Natural killer cell treated with Interleukin-12 subunit alpha and Interleukin-12 subunit beta and Interleukin-15 and Interleukin-18, amount 100 ng/mL, for 72 hours (primary cell): Measurements from ENCODE around the gene AZGP1. TPM values are rescaled to one million over a fixed set of nuclear protein-coding genes. Genes with fewer than 3 reads are reported as not detected.

Experiments used
- ATAC-seq, 2 donors: fragments of 150-1000 bp; cut with Tn5 transposase in 1 of 2; sonication (Bioruptor Pico), chemical (Tn5 transposase) in 1 of 2; 2 replicates each; pipeline ENCODE4 v1.10.0; 2021
- DNase-seq: peaks from one replicate; pipeline ENCODE4 v3.0.0; 2022; ENCODE audit warnings: low spot score
- H3K27ac Mint-ChIP-seq, 2 donors: 1 replicate in 1 of 2; 2 replicates in 1 of 2; pipeline ENCODE4 v1.8.0; 2022; ENCODE audit warnings: mixed read lengths in 2 of 2, mild to moderate bottlenecking in 1 of 2, moderate library complexity in 1 of 2
- H3K27me3 Mint-ChIP-seq, 2 donors: 1 replicate in 1 of 2; 2 replicates in 1 of 2; pipeline ENCODE4 v1.8.0; 2022; ENCODE audit warnings: mixed read lengths in 2 of 2
- H3K36me3 Mint-ChIP-seq: one replicate; pipeline ENCODE4 v1.8.0; 2022; ENCODE audit warnings: mixed read lengths
- H3K4me1 Mint-ChIP-seq, 2 donors: 1 replicate in 1 of 2; 2 replicates in 1 of 2; pipeline ENCODE4 v1.8.0; 2022; ENCODE audit warnings: low read depth in 2 of 2, mixed read lengths in 2 of 2, mild to moderate bottlenecking in 1 of 2
- H3K4me3 Mint-ChIP-seq: one replicate; pipeline ENCODE4 v1.8.0; 2022; ENCODE audit warnings: mixed read lengths
- H3K9me3 Mint-ChIP-seq: 2 replicates; pipeline ENCODE4 v1.8.0; 2022; ENCODE audit warnings: mixed read lengths
- total RNA-seq, 2 donors: library from RNA; stranded (reverse); gene quantifications; one replicate each; pipeline ENCODE4 v1.2.3, GENCODE V29; 2022

Gene AZGP1
- total RNA-seq, 2 donors from 2014 or later: not detected

DNA sequence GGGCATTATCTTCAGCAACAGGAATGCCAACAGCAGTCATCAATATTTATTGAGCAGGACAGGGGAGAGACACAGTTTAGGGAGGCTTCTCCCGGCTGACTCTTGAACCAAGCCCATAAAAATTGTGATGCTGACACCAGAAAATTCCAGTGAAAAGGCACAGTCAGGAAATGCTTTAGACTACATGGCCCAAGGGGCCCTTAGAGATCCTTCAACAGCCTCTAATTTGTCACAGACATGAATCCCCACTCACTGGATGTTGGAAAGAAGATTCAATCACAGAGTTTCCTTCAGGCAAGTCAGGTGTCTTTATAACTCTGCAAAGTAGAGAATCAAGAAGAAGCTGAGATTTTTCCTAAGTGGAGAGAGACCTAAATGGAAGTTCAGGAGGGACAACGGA is 47.6 kb downstream of the AZGP1 start:
- H3K27me3 Mint-ChIP-seq: peaks cover 37 to 45% of the 10 kb centered on the region in 2 donors
- no peak for ATAC-seq
- H3K9me3 Mint-ChIP-seq: no peaks in the 10 kb centered on the region
- no peak for DNase-seq
- H3K4me3 Mint-ChIP-seq: peak overlapping the region; percentile 9
- peaks cover 5% of the 10 kb centered on the region for H3K36me3 Mint-ChIP-seq
- H3K4me1 Mint-ChIP-seq: peaks cover 0 to 8% of the 10 kb centered on the region in 2 donors
- H3K27ac Mint-ChIP-seq: no peak overlapping the region

DNA sequence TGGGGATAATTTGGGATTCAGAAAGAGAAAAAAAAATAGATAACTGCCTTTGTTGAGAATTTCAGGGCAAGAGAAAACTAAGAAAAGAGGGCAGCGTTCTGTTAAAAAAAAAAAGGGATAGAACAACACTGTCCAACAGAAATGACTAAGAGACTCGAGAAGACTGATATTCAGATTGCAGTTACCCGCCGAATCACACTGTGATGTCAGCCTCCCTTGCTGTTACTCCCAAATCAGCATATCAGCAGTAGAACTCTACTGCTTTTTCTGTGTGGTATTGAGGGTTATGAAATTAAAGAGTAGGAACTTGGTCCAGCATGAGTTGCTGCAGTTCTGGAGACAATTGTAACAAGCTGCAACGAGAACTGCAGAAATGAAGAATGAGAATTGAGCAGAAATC is 48.3 kb downstream of the AZGP1 start:
- DNase-seq: no peak
- Mint-ChIP-seq H3K27ac (no peak overlapping the region), H3K9me3 (no peaks in the 10 kb centered on the region), H3K27me3 (peaks cover 37 to 44% of the 10 kb centered on the region in 2 donors), H3K4me3 (no peak overlapping the region), H3K4me1 (peaks cover 0 to 8% of the 10 kb centered on the region in 2 donors), H3K36me3 (peaks cover 11% of the 10 kb centered on the region)
- ATAC-seq: no peak

DNA sequence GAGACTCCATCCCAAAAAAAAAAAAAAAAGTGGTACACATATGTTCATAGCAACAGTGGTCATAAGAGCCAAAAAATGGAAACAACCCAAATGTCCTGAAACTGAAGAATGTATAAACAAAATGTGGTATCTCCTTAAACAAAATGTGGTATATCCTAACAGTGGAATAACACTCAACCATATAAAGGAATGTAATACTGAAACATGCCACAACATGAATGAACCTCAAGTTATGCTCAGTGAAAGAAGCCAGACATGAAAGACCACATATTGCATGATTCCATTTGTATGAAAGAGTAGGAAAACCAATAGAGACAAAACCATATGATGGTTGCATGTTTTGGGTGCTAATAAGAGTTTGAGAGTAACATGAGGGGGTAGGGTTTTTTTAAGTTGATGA is 49.5 kb downstream of the AZGP1 start:
- no peak overlapping the region for H3K27ac Mint-ChIP-seq
- H3K36me3 Mint-ChIP-seq: peaks cover 20% of the 10 kb centered on the region
- DNase-seq (no peak), ATAC-seq (no peak)
- peaks cover 37 to 39% of the 10 kb centered on the region in 2 donors for H3K27me3 Mint-ChIP-seq
- no peak overlapping the region for H3K4me3 Mint-ChIP-seq
- H3K4me1 Mint-ChIP-seq: peaks cover 0 to 8% of the 10 kb centered on the region in 2 donors
- H3K9me3 Mint-ChIP-seq: no peaks in the 10 kb centered on the region

DNA sequence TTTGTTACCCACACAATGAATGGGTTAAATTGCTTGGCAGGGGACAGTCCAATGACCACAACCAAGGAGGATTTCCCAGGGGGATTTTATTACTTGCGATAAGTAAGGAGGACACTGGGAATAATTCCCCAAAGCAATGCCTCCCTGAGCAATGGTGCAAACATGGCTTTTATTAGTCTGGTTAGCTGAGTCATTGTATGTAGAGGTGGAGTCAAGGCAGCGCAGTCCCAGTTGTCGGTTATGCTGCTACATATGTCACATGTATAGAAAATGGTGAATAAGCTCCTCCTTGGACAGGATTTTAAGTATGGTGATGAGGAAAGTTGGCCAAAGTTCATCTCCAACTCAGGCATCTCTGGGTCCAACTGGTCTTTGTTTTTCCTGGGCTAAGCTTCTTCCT is 52.6 kb downstream of the AZGP1 start:
- Mint-ChIP-seq H3K4me3 (no peak overlapping the region), H3K27me3 (peaks cover 14 to 18% of the 10 kb centered on the region in 2 donors), H3K4me1 (peaks cover 3 to 13% of the 10 kb centered on the region in 2 donors), H3K9me3 (no peaks in the 10 kb centered on the region), H3K27ac (peak overlapping the region in 1 of 2 donors; percentile 18), H3K36me3 (peaks cover 32% of the 10 kb centered on the region)
- no peak for DNase-seq
- ATAC-seq: no peak

DNA sequence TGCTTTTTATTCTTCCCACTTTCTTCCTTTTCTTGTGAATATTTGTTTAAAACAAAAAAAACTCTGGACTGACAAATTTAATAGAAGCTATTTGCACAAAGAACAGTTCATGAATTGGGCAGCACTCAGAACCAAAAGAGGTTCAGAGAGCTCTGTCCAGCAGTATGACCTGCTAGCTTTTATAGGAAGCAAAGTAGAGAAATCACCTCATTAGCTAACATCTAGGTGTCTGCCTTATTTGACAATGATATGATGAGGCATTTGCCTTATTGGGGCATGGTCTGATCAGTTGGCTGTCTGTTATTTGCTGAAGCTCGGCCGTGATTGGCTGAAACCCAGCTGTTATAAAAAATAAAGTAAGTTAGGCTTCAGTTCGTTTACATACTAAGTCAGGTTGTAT is 55.7 kb downstream of the AZGP1 start:
- H3K9me3 Mint-ChIP-seq: no peaks in the 10 kb centered on the region
- H3K36me3 Mint-ChIP-seq: peaks cover 40% of the 10 kb centered on the region
- ATAC-seq: no peak
- H3K27me3 Mint-ChIP-seq: no peaks in the 10 kb centered on the region
- H3K4me3 Mint-ChIP-seq: peak overlapping the region; percentile 96
- peak overlapping the region; percentile 95 to 96 for H3K27ac Mint-ChIP-seq
- DNase-seq: no peak
- H3K4me1 Mint-ChIP-seq: peaks cover 27 to 34% of the 10 kb centered on the region in 2 donors

DNA sequence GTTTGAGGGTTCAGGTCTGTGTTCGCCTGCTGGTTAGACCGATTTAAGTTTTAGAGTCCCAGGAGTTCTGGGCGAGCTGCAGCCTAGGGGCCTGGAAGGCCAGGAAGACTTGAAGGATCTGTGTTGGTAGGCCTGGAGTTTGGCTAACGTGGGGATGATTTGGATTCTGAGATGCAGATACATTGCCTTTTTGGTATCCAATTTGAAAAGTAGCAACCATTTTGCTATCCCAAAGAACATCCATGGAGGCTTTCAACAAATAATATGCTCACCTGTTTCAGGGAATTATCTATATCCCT is 56.1 kb downstream of the AZGP1 start:
- peaks cover 40% of the 10 kb centered on the region for H3K36me3 Mint-ChIP-seq
- ATAC-seq: no peak
- H3K4me1 Mint-ChIP-seq: peaks cover 27 to 38% of the 10 kb centered on the region in 2 donors
- H3K9me3 Mint-ChIP-seq: no peaks in the 10 kb centered on the region
- H3K27ac Mint-ChIP-seq: peak overlapping the region; percentile 95 to 96
- no peaks in the 10 kb centered on the region for H3K27me3 Mint-ChIP-seq
- H3K4me3 Mint-ChIP-seq: peak overlapping the region; percentile 96
- no peak for DNase-seq

DNA sequence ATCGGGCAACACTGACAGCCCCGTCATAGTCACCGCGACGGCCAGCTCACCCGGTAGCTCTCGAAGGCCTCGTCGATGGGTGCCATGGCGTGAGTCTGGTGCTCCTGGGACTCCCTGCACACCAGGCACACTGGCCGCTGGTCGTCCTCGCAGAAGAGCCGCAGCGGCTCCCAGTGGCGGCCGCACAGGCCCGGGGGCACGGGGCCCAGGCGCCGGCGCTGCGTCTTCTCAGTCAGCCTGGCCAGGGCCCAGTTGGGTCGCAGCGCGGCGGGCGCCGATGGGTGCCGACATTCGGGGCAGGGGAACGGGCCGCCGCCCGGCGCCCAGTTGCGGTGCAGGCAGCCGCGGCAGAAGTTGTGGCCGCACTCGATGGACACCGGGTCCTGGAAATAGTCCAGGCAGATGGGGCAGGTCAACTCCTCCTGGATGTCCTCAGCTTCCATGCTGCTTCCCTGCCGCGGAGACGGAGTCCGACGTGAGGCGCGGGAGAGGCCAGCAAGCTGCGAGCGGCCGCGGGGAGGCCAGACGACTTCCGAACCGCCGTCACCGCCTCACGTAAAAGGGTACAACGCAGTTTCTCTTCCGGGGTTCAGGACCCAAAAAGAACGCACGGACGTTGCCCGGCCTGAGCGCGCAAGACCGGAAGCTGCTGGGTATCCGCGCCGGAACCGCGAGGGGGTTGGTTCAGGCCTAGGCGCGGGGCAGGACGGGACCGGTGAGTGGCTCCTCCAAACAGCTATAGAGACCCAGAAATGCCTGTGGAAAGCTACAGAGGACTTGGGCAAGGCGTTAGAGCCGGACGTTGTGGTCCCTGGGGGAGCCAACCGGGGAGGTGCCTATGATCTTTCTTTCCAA is 56.6 kb downstream of the AZGP1 start, which contains the start of gene TRIM4:
Gene TRIM4 (minus strand): TSS at position 572 of the 855 bp plus-strand sequence. CDS start 129 bp downstream, at position 443.
- ATAC-seq (peak; percentile 99 to 100), DNase-seq (peak; percentile 96)
- Mint-ChIP-seq H3K4me1 (peaks cover 31 to 44% of the 10 kb centered on the region in 2 donors), H3K27ac (peak within 1 kb of the TSS; percentile 95 to 96), H3K4me3 (peak within 1 kb of the TSS; percentile 96), H3K36me3 (peaks cover 40% of the 10 kb centered on the region), H3K9me3 (no peaks in the 10 kb centered on the region), H3K27me3 (no peaks in the 10 kb centered on the region)

Other genes with a start within 250 kb of the AZGP1 start
- not detected for gene CYP3A7, start 240.8 kb downstream of the AZGP1 start, total RNA-seq
- not detected for gene CYP3A4, start 191.8 kb downstream of the AZGP1 start, total RNA-seq
- not detected for gene CYP3A43, start 148.0 kb downstream of the AZGP1 start, total RNA-seq
- gene OR2AE1, start 99.0 kb downstream of the AZGP1 start, total RNA-seq: under 1 TPM in 1 of 2 donors, not detected in 1; 0.36 TPM
- 10 to 100 TPM; 29.9 to 30.8 TPM for gene TRIM4, start 56.5 kb downstream of the AZGP1 start, total RNA-seq
- not detected for gene GJC3, start 46.4 kb downstream of the AZGP1 start, total RNA-seq
- gene ZKSCAN1, start 39.6 kb upstream of the AZGP1 start, total RNA-seq: 10 to 100 TPM; 64.9 to 70.6 TPM
- gene ZSCAN21, start 73.7 kb upstream of the AZGP1 start, total RNA-seq: 10 to 100 TPM in 1 of 2 donors, 1 to 10 TPM in 1; 8.7 to 11.0 TPM
- 10 to 100 TPM; 19.6 to 33.6 TPM for gene ZNF3, start 105.7 kb upstream of the AZGP1 start, total RNA-seq
- 10 to 100 TPM; 81.8 to 88.8 TPM for gene COPS6, start 112.9 kb upstream of the AZGP1 start, total RNA-seq
- 100 to 1,000 TPM; 248 to 526 TPM for gene MCM7, start 125.4 kb upstream of the AZGP1 start, total RNA-seq
- gene AP4M1, start 125.6 kb upstream of the AZGP1 start, total RNA-seq: 10 to 100 TPM in 1 of 2 donors, 1 to 10 TPM in 1; 8.9 to 16.9 TPM
- gene TAF6, start 143.3 kb upstream of the AZGP1 start, total RNA-seq: 10 to 100 TPM; 46.3 to 69.1 TPM
- gene CNPY4, start 143.6 kb upstream of the AZGP1 start, total RNA-seq: 10 to 100 TPM; 17.5 to 19.1 TPM
- gene MBLAC1, start 150.9 kb upstream of the AZGP1 start, total RNA-seq: 1 to 10 TPM; 3.4 to 6.5 TPM
- 100 to 1,000 TPM; 124 to 145 TPM for gene LAMTOR4, start 172.9 kb upstream of the AZGP1 start, total RNA-seq
- gene TRAPPC14, start 182.7 kb upstream of the AZGP1 start, total RNA-seq: 10 to 100 TPM; 46.2 to 52.7 TPM
- gene GAL3ST4, start 192.6 kb upstream of the AZGP1 start, total RNA-seq: 1 to 10 TPM in 1 of 2 donors, under 1 TPM in 1; 0.57 to 1.1 TPM
- gene GPC2, start 201.3 kb upstream of the AZGP1 start, total RNA-seq: 1 to 10 TPM; 2.6 to 2.7 TPM
- 10 to 100 TPM; 13.7 to 24.4 TPM for gene STAG3, start 201.9 kb upstream of the AZGP1 start, total RNA-seq
- gene PVRIG, start 243.9 kb upstream of the AZGP1 start, total RNA-seq: 10 to 100 TPM; 32.2 to 43.9 TPM